Measurements from ENCODE around the gene TMEM223. TPM values are rescaled to one million over a fixed set of nuclear protein-coding genes. Genes with fewer than 3 reads are reported as not detected.
A peak's percentile ranks its signal among the peaks of the same experiment; 100 is the strongest.

Gene TMEM223
- total and polyA plus RNA-seq, 9 of the 15 experiments (the other 6 are each of a cell fraction or from before 2014, with no cell fraction given): 5.9 to 34.5 (median 19.6) TPM

DNA sequence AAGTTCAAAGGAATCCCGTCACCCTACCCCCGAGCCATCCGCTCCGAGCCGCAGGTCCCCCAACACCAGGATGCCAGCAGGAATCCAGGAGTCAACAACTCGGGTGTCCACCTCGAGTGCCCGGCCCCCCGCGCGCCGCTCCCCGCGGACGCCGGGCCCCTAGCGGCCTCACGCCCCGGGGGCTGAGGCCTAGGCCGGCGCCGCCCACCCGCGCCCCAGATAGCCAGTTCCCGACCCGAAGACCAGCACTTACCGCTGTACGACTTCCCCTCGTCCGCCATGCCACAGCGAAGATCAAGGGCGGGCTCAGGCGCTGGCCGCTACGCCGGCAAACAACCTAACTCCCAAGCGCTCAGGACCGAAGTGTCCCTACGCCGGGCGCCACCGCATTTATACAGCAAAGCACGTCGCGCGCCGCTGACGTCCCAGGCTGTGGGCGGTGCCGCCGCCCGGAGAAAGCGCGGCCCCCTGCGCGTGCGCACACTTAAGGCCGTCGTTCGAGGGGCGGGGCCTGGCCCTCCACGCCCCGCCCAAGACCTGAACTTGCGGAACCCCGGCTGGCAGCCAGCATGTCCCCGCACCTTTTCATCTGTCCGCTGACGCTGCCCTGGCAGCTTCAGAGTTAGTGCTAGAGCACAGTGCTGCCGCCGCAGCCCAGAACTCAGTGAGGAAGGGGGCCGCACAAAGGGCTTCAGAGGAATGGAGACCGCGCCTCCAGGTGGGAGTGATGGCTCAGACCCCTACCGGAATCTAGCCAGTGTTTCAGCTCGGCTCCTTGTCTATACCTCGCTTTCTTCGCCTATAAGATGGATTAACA is 13.5 kb upstream of the TMEM223 start, which contains the start of gene NXF1 (continued):
- TF ChIP-seq ZFP30 (CRISPR knock-in tag; IDR thresholded peaks at IDR 0.05; ENCODE audit: borderline replicate concordance) (no peak), NUFIP1 (IDR thresholded peaks at IDR 0.05; ENCODE audit: partially characterized antibody) (peak; percentile 59), RBM14 (IDR thresholded peaks at IDR 0.05; ENCODE audit: borderline replicate concordance, insufficient read depth, low read depth, low read length) (0 out of 2 replicates have a peak, but pooled peaks have one; percentile 96), SMARCC2 (IDR thresholded peaks at IDR 0.05; ENCODE audit: low read depth) (no peak), E2F5 (CRISPR knock-in tag; IDR thresholded peaks at IDR 0.05) (peak; percentile 81; the same call in 1 of the 2 replicates), PHF20 (IDR thresholded peaks at IDR 0.05; ENCODE audit: partially characterized antibody) (peak; percentile 92), FUS (optimal IDR thresholded peaks at IDR 0.05; ENCODE audit: low read depth, low read length) (peak; percentile 94), TOE1 (IDR thresholded peaks at IDR 0.05; ENCODE audit: borderline replicate concordance) (0 out of 2 replicates have a peak, but pooled peaks have one; percentile 5), TOE1 (CRISPR knock-in tag; IDR thresholded peaks at IDR 0.05; ENCODE audit: borderline replicate concordance, low read depth) (peak; percentile 17; the same call in 1 of the 2 replicates), ZNF280B (CRISPR knock-in tag; IDR thresholded peaks at IDR 0.05) (no peak), ZC3H11A (IDR thresholded peaks at IDR 0.05; ENCODE audit: low read depth, low read length) (no peak), RFX7 (CRISPR knock-in tag; IDR thresholded peaks at IDR 0.05) (no peak), TCF15 (CRISPR knock-in tag; IDR thresholded peaks at IDR 0.05) (no peak), ZC3H4 (CRISPR knock-in tag; IDR thresholded peaks at IDR 0.05; ENCODE audit: borderline replicate concordance) (peak; percentile 70; the same call in 1 of the 2 replicates), CBX3 (IDR thresholded peaks at IDR 0.05; ENCODE audit: borderline replicate concordance in 1 of 2, low read length in 2 of 2) (peak in 1 of 2 experiments; percentile 64; a peak in 2 of 3 replicates), SMC3 (conservative IDR thresholded peaks at IDR 0.05; ENCODE audit: insufficient read depth, low read depth, low read length) (0 out of 2 replicates have a peak, but pooled peaks have one; percentile 25), ZNF717 (CRISPR knock-in tag; IDR thresholded peaks at IDR 0.05) (no peak), ZFPM2 (CRISPR knock-in tag; IDR thresholded peaks at IDR 0.05) (no peak; the same call in 1 of the 2 replicates)
- TF ChIP-seq, protein P1, sequence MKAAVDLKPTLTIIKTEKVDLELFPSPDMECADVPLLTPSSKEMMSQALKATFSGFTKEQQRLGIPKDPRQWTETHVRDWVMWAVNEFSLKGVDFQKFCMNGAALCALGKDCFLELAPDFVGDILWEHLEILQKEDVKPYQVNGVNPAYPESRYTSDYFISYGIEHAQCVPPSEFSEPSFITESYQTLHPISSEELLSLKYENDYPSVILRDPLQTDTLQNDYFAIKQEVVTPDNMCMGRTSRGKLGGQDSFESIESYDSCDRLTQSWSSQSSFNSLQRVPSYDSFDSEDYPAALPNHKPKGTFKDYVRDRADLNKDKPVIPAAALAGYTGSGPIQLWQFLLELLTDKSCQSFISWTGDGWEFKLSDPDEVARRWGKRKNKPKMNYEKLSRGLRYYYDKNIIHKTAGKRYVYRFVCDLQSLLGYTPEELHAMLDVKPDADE (conservative IDR thresholded peaks at IDR 0.05; ENCODE audit: control insufficient read depth, low read depth, low read length): peak; percentile 69; the same call in 1 of the 2 replicates
- TF ChIP-seq, protein P2, sequence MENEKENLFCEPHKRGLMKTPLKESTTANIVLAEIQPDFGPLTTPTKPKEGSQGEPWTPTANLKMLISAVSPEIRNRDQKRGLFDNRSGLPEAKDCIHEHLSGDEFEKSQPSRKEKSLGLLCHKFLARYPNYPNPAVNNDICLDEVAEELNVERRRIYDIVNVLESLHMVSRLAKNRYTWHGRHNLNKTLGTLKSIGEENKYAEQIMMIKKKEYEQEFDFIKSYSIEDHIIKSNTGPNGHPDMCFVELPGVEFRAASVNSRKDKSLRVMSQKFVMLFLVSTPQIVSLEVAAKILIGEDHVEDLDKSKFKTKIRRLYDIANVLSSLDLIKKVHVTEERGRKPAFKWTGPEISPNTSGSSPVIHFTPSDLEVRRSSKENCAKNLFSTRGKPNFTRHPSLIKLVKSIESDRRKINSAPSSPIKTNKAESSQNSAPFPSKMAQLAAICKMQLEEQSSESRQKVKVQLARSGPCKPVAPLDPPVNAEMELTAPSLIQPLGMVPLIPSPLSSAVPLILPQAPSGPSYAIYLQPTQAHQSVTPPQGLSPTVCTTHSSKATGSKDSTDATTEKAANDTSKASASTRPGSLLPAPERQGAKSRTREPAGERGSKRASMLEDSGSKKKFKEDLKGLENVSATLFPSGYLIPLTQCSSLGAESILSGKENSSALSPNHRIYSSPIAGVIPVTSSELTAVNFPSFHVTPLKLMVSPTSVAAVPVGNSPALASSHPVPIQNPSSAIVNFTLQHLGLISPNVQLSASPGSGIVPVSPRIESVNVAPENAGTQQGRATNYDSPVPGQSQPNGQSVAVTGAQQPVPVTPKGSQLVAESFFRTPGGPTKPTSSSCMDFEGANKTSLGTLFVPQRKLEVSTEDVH (IDR thresholded peaks at IDR 0.05; ENCODE audit: low read depth, partially characterized antibody): peak; percentile 73

All from K562 (cell line).